Measurements from ENCODE around the gene DYNLRB2. TPM values are rescaled to one million over a fixed set of nuclear protein-coding genes. Genes with fewer than 3 reads are reported as not detected.

The DYNLRB2 gene
- total RNA-seq, 1 donor from 2014 or later: 0.36 TPM

- intact Hi-C loops (cut with micrococcal nuclease): no loop called here
These were observed 55.9 kb downstream of the DYNLRB2 start for GRCh38 chr16:80596507-80597207.

DNA sequence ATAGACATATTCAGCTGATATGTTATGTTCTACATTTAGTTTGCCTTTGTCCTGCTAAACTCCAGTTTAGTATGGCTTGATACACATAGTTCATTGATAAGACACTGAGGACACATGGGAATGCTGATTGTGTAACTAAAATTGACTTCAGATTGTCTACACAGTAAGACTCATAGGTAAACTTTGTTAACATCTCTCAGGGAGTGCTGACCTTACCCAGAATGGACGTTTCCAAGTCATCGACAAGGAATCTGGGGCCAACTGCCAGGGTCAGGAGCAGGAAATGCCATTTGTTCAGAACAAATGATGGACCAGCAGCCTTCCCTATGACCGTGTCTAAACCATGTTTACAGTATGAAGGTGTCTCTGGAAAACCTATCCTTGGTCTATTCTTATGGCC, 58.7 kb downstream of the DYNLRB2 start:
- intact Hi-C loops (cut with micrococcal nuclease): no loop called here
